Epithelial cell of prostate (primary cell): Measurements from ENCODE around the gene CAMK2N2.

Source experiments
- DNase-seq: peaks from one replicate; pipeline ENCODE4 v3.0.0-alpha.2; 2011; ENCODE audit warnings: low read depth, low spot score
- H3K27ac ChIP-seq: fragments of 450-650 bp; 2 replicates; pipeline ENCODE4 v1.5.1; 2017; ENCODE audit warnings: mild to moderate bottlenecking

The CAMK2N2 gene

DNA sequence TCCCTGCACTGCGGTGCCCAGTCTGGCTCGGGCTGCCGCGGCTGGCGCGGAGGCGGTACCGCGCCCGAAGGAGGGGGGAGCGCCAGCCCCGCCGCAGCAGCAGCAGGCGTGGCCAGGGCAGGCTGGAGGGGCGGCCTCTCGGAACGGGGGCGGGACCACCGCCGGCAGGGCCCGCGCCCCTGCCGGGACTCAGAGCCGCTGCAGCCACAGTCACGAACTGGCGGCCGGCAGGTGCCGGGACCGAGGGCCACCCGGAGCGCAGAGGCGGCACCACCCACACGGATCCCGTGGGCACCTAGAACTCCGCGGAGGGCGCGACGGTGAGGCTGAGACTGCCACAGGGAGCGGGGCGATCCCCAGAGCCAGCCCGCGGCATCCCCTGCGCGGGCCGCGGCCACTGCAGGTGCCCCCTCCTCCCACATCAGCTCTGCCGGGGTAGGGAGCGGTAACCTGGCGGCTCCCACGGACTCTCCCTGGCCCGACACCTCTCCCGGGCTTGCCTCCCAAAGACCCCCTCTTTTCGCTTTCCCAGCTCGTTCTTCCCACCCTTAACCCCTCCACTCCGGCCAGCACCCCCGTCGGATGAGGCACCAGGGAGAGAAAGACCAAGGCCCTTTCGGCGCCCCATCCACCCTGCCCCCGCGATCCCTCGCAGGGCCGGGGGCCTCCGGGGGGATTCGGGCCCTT is 31.8 kb downstream of the CAMK2N2 start, which contains the start of gene VWA5B2:
Gene VWA5B2, plus strand, starts transcription at position 192 of the 687 bp plus-strand sequence. CDS start 944 bp downstream, outside the sequence.
- DNase-seq = no peak

DNA sequence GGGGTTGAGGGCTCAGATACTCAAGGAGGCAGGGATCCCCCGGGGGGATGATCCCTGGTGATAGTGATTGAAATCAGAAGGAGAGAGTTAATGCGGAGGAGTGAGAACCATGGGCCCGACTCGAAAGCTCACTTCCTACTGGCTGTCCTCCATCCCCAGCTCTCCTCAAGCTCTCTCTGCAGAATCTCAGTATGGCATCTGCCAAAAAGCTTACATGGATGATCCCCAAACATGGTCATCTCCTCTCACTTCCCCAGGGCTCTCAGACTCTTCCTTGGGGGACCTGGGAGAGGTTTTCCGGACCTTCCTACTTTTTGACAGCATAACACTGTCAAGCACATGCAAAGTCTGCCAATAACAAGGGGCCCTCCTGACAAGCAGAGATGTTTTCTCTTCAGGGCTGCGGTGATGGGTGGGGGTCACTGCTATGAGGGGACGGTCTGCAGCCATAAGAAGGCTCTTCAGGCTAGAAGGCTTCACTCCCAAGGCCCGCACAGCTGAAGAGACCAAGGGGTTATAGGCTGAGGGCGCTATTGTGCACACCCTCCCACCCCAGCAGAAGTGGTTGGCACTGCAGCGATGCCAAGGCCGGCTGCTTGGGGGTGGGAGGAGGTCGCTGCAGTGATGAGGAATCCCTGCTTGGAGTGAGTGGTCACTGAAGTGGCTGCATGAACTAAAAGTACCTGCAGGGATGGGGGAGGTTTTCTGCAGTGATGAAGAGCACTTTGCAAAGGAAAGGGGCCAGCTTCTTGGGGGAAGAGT is 32.8 kb downstream of the CAMK2N2 start:
- no peak for DNase-seq
- H3K27ac ChIP-seq = no peak overlapping the region

More for the DNA sequence above, 31.8 kb downstream of the CAMK2N2 start, which contains the start of gene VWA5B2:
- H3K27ac ChIP-seq = no peak within 1 kb of the TSS

DNA sequence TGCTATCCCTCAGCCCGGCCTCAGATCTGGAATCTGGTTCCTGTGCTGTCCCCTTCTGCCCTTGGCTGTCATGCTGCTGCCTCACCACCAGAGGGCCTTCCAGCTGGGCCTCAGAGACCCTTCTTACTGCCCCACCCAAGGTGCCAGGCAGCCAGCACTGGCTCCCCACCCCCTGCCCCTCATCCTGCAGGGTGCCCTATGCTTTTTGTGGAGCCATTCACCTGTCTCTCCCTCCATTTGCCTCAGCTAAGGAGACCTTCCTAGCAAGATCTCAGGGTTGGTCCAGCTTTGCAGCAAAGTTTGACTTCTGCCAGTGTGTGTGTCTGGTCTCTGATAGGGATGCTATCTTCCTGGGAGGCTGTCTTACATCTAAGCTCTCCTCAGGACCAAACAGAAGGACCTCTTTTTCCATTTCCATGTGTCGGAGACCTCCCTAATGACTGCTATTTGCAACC is 33.8 kb downstream of the CAMK2N2 start:
- H3K27ac ChIP-seq = no peak overlapping the region
- DNase-seq = no peak

DNA sequence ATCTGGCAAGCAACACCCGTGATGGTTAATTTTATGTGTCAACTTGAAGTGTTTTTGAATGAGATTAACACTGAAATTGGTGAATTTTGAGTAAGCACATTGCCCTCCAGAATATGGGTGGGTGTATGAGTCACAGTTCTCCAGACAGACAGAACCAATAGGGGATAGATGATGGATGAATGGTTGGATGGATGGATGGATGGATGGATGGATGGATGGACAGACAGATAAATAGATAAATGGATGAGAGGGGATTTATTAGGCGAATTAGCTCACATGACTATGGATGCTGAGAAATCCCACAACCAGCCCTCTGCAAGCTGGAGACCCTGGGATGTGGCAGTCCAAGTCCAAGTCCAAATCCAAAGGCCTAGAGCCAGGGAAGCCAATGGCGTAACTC is 37.4 kb downstream of the CAMK2N2 start:
- DNase-seq = no peak
- no peak overlapping the region for H3K27ac ChIP-seq

DNA sequence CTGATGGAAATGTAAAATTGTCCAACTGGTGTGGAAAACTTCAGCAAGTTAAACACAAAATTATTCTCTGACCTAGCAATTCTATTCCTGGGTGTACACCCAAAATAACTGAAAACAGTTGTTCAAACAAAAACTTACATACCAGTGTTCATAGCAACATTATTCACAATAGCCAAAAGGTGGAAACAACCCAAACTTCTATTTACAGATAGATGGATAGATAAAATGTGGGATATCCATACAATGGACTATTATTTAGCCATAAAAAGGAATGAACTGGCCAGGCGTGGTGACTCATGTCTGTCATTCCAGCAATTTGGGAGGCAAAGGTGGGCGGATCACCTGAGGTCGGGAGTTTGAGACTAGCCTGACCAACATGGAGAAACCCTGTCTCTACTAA is 38.8 kb downstream of the CAMK2N2 start:
- no peak for DNase-seq

DNA sequence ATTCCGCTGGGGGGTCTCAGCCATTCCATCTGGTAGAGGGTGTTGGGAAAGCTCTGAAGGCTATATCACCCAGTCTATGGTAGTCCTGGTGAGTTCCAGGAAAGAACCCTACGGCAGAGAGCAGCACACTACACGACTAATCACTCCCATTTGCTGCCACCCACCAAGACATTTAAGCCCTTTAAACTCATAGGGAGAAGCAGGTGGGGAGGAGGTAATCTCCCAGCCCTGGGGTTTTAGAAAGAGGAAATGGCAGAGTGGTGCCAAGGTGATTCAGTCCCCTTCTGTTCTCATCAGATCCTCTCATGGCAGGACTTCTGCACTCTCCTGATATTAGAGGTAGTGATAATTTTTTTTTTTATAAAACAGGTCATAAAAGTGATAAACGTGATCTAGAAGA is 42.5 kb downstream of the CAMK2N2 start:
- H3K27ac ChIP-seq = no peak overlapping the region
- no peak for DNase-seq

More for the DNA sequence above, 38.8 kb downstream of the CAMK2N2 start:
- no peak overlapping the region for H3K27ac ChIP-seq

DNA sequence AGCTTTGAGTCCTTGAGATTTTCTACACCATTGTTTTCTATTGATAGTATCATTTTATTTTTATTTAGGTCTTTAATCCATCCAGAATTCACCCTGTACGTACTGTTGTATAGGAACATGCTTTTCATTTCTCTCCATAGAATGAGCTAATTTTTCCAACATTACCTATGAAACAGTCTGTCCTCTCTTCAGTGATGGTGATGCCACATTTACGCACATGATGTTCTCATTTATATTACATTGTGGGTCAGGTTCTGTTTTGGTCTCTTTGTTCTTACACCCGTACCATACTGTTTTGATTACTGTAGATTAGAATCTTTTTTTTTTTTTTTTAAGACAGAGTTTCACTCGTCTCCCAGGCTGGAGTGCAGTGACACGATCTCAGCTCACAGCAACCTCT is 49.6 kb downstream of the CAMK2N2 start:
- DNase-seq = no peak
- H3K27ac ChIP-seq = no peak overlapping the region

DNA sequence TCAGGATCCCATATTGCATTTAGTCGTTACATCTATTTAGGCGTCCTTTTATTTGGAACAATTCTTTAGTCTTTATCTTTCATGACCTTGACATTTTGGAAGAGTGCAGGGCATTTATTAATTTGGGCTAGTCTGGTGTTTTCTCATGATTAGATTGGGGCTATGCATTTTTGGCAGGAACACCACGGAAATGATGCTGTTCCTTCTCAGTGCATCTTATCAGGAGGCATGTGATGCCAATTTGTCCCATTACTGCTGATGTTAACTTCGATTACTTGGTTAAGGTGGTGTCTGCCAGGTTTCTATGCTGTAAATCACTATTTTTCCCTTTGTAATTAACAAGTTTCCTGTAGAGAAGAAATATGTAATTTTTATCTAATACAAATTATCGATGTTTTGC is 50.1 kb downstream of the CAMK2N2 start:
- no peak for DNase-seq
- no peak overlapping the region for H3K27ac ChIP-seq
